Ovary (tissue), 9 donors: ENCODE results near the gene IDUA. TPM values are rescaled to one million over a fixed set of nuclear protein-coding genes. Genes with fewer than 3 reads are reported as not detected.

Experiments used
- DNase-seq, 5 donors: peaks; one replicate each; pipeline ENCODE4 v3.0.0-alpha.2; 2019 to 2020
- H3K27ac ChIP-seq, 2 donors: fragments of 200-600 bp; one replicate each; pipeline versions ENCODE4 v1.5.1 to v1.8.0; 2019 to 2022
- H3K27me3 ChIP-seq: fragments of 200-600 bp; one replicate; pipeline ENCODE4 v1.8.0; 2022
- H3K36me3 ChIP-seq: fragments of 200-600 bp; sonication (generic); one replicate; pipeline ENCODE4 v1.5.1; 2019
- H3K4me1 ChIP-seq: one replicate; pipeline ENCODE4 v1.8.1; 2013; ENCODE audit warnings: mild to moderate bottlenecking, moderate library complexity; ENCODE audit not compliant: insufficient read depth
- H3K4me3 ChIP-seq: fragments of 200-600 bp; sonication (generic); one replicate; pipeline ENCODE4 v1.5.1; 2017
- H3K9me3 ChIP-seq, 2 donors: fragments of 200-600 bp in 1 of 2; sonication (generic) in 1 of 2; one replicate each; pipeline versions ENCODE4 v1.5.1 to v1.8.1; 2013 to 2019; ENCODE audit warnings: mild to moderate bottlenecking in 1 of 2, moderate library complexity in 1 of 2
- CTCF ChIP-seq, 3 donors: fragments of 450-650 bp in 2 of 3; fragments of 200-600 bp in 1 of 3; IDR thresholded peaks; one replicate each; pipeline versions ENCODE4 v1.5.1 to v1.8.0; 2016 to 2022; ENCODE audit warnings: antibody characterized with exemption in 3 of 3, mild to moderate bottlenecking in 1 of 3
- EP300 ChIP-seq: sonication (generic); formaldehyde crosslinking; IDR thresholded peaks from one replicate; pipeline ENCODE4 v1.6.1; 2017; ENCODE audit warnings: antibody characterized with exemption
- POLR2A ChIP-seq: fragments of 450-650 bp; IDR thresholded peaks from one replicate; pipeline ENCODE4 v1.6.1; 2017; ENCODE audit warnings: antibody characterized with exemption, mild to moderate bottlenecking, moderate library complexity
- WGBS, 3 donors: extraction: QIAGEN DNeasy Blood & Tissue Kit in 1 of 3; methylation state at CpG; one replicate each; pipeline versions ENCODE4 v1.1.5 to v1.1.7; 2013 to 2017; 5-methylcytosine and 5-hydroxymethylcytosine counted together
- intact Hi-C, 4 donors: fragments of 100-400 bp; cut with DNase I; formaldehyde crosslinking; loops; one replicate each; pipeline versions ENCODE4 v1.11.0 to v1.15.1; 2022 to 2023
- polyA plus RNA-seq, 2 donors: library from polyadenylated mRNA; stranded (reverse); fragments of 200-250 nt in 1 of 2; fragments of 350-450 nt in 1 of 2; fragmentation: Illumina TruSeq in 1 of 2; extraction: RNeasy Lipid Tissue Mini Kit (QIAGEN cat#74804) in 1 of 2; gene quantifications; one replicate each; pipeline ENCODE4 v1.2.3, GENCODE V29; 2013 to 2014
- total RNA-seq, 7 donors: library from RNA; depleted of rRNA in 2 of 7; stranded (reverse); fragments of >200 nt in 2 of 7; fragmentation: NEBNext Ultra II Directional in 3 of 7; extraction: Animal tissue kit (Norgen Biotek cat#: 25700) in 3 of 7; gene quantifications; one replicate each; pipeline versions ENCODE4 v1.1.0 to v1.2.4, GENCODE V29; 2016 to 2023
- donor health status: DM: no; HTN: no; CAD: no; lungs with moderate emphysema.
- donor health status: DM: no; HTN: no; CAD: no.
- donor health status: Bipolar disorder and iron deficiency.
- donor health status: DM: yes; HTN: yes; CAD: no.
- donor health status: DM: no; HTN: no; CAD: no.
- donor health status: DM: yes; HTN: yes; CAD: no.

IDUA gene
- total and polyA plus RNA-seq, 9 donors, result 3.1 to 49.1 (median 31.8) TPM

DNA sequence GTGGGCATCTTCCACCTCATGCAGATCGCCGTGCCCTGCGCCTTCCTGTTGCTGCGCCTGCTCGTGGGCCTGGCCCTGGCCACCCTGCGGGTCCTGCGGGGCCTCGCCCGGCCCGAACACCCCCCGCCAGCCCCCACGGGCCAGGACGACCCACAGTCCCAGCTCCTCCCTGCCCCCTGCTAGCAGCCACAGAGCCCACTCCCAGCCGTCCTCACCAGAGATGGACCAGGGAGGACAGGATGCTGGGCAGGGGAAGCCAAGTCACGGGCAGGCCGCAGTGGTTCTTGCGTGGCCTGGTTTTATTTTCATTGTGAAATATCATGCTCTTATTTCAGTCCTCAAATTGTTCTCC lies 28.6 kb upstream of the IDUA start:
- no peaks in the 10 kb centered on the region for H3K36me3 ChIP-seq
- TF ChIP-seq POLR2A (no peak), EP300 (no peak), CTCF (IDR thresholded peaks at IDR 0.05) (no peak)
- 86 to 92% (median 88%) methylated on average over 17 of the region's 17 CpGs for WGBS, 3 donors
- no peaks in the 10 kb centered on the region for H3K4me1 ChIP-seq
- H3K27ac ChIP-seq, result no peak overlapping the region
- H3K9me3 ChIP-seq, result no peaks in the 10 kb centered on the region
- no peak overlapping the region for H3K4me3 ChIP-seq
- no peak for DNase-seq
- no peaks in the 10 kb centered on the region for H3K27me3 ChIP-seq
- intact Hi-C loops, result no loop called here

- 80 to 83% (median 83%) methylated on average over 17 of the region's 17 CpGs for WGBS, 3 donors
- H3K27me3 ChIP-seq, result no peaks in the 10 kb centered on the region
- no peak for DNase-seq
- no peaks in the 10 kb centered on the region for H3K9me3 ChIP-seq
- intact Hi-C loops, result no loop called here
- no peaks in the 10 kb centered on the region for H3K4me1 ChIP-seq
- no peak overlapping the region for H3K27ac ChIP-seq
- H3K36me3 ChIP-seq, result no peaks in the 10 kb centered on the region
- TF ChIP-seq CTCF (IDR thresholded peaks at IDR 0.05) (no peak), EP300 (no peak), POLR2A (no peak)
- H3K4me3 ChIP-seq, result no peak overlapping the region
Measured at GRCh38 chr4:958696-959337, 28.0 kb upstream of the IDUA start.

DNA sequence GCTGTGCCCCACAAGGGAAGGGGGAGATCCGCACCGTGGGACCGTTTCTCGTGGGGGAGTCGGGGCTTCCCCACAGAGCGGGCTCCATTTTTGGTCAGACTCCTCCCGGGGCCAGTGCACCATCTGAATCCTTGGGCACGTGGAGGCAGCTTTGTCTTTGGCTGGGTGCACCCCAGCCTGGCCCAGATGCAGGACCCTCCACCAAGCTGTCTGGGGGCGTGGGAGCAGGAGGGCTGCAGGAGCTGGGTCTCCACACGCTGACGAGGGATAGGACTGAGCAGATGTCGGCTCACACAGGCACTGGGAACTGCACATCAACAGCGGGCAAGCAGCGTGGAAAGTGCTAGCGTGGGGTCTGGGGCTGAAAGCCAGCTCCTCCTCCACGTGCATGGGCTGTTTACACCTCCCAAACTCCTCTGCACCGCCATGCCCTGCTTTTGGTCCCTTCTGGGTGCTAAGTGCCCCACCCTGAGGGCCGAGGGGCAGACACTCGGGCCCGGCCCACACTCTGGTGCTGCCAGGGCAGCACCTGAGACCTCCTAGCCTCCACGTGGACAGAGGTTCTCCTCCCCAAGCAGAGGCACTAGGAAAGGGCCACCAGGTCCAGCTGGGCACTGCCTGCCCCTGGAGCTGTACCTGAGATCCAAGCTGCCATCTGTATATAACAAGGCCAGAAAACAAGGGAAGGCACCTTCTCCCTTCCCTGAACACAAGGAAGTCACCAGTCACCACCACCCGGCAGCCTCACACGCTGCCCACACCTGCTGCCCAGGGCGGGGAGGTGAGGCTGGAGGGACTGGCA lies 27.3 kb upstream of the IDUA start:
- WGBS, 3 donors, result 65 to 70% (median 68%) methylated on average over 23 to 24 of the region's 24 CpGs
- no peaks in the 10 kb centered on the region for H3K9me3 ChIP-seq
- intact Hi-C loops, result no loop called here
- TF ChIP-seq POLR2A (no peak), EP300 (no peak), CTCF (IDR thresholded peaks at IDR 0.05) (no peak)
- no peaks in the 10 kb centered on the region for H3K27me3 ChIP-seq
- H3K4me3 ChIP-seq, result no peak overlapping the region
- H3K27ac ChIP-seq, result no peak overlapping the region
- DNase-seq, result peak in 1 of 5 donors; percentile 14
- no peaks in the 10 kb centered on the region for H3K36me3 ChIP-seq
- H3K4me1 ChIP-seq, result no peaks in the 10 kb centered on the region

- no peak for DNase-seq
- 81 to 89% (median 81%) methylated on average over 8 to 16 of the region's 16 CpGs for whole genome bisulfite sequencing, 3 donors
- Histone ChIP-seq H3K27me3 (no peaks in the 10 kb centered on the region), H3K36me3 (no peaks in the 10 kb centered on the region), H3K4me1 (no peaks in the 10 kb centered on the region), H3K4me3 (no peak overlapping the region), H3K27ac (no peak overlapping the region), H3K9me3 (no peaks in the 10 kb centered on the region)
- intact Hi-C loops, result no loop called here
- TF ChIP-seq CTCF (IDR thresholded peaks at IDR 0.05), result no peak
- TF ChIP-seq POLR2A, result no peak
- no peak for TF ChIP-seq EP300
Measured at GRCh38 chr4:960140-960635, 26.7 kb upstream of the IDUA start.
